T-helper 2 cell treated with Interferon-gamma antibody and Interleukin-4, amounts not matched to agents 100 ng/mL and 5 ng/mL, for 36 hours (primary cell): ENCODE results near the gene ST6GAL1. TPM values are rescaled to one million over a fixed set of nuclear protein-coding genes. Genes with fewer than 3 reads are reported as not detected.
"Not testable (repeated sequence)": the region's sequence is repeated elsewhere in the genome, so short reads cannot be mapped to it uniquely, and the experiment has no call there.

ENCODE experiments used
- intact Hi-C: fragments of 100-400 bp; cut with micrococcal nuclease; formaldehyde crosslinking; loops from one replicate; pipeline ENCODE4 v1.15.1; 2023
- total RNA-seq: library from RNA; stranded (reverse); gene quantifications from 2 replicates; pipeline ENCODE4 v1.2.3, GENCODE V29; 2022

Gene ST6GAL1
- total RNA-seq, 1 donor from 2014 or later = 113 TPM

GRCh38 chr3:187041362-187042307, 111.3 kb downstream of the ST6GAL1 start:
- intact Hi-C loops = loop anchor here (1.0 to 5.0 kb wide), 7 partner anchors 14 to 159 kb away; partner anchors contain the start of genes RPL39L and ST6GAL1

GRCh38 chr3:187042346-187042745, 112.0 kb downstream of the ST6GAL1 start:
- intact Hi-C loops = loop anchor here (5.0 kb wide), 2 partner anchors 60 to 95 kb away; partner anchors contain the start of gene RPL39L

- intact Hi-C loops = loop anchor here (5.0 kb wide), 2 partner anchors 59 to 94 kb away; partner anchors contain the start of gene RPL39L
These were observed 112.6 kb downstream of the ST6GAL1 start for GRCh38 chr3:187042874-187043458.

GRCh38 chr3:187044206-187044605, 113.9 kb downstream of the ST6GAL1 start:
- intact Hi-C loops = loop anchor here (5.0 kb wide), 2 partner anchors 58 to 93 kb away; partner anchors contain the start of gene RPL39L

- intact Hi-C loops = loop anchor here (5.0 kb wide), 2 partner anchors 57 to 92 kb away; partner anchors contain the start of gene RPL39L
These were observed 114.7 kb downstream of the ST6GAL1 start for GRCh38 chr3:187044867-187045552.

DNA sequence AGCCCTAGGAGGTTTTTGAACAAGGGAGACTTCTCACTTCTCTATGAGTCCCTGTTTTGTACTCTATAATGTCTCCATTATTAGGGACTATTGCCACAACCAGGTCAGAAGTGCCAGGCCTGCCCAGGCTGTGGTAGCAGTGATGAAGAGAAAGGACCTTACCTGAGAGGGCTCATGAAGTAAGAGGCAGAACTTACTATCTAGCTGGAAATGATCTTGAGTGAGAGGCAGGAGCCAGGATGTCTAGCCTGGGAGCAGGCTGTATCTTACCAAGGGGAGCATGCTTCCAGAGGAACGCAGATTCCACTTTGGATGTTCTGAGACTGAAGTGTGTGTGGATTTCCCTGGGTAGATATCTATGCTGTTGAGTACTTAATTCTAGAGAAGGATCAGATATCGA, 115.7 kb downstream of the ST6GAL1 start:
- intact Hi-C loops = no loop called here

GRCh38 chr3:187049462-187050101, 119.3 kb downstream of the ST6GAL1 start:
- intact Hi-C loops = no loop called here

DNA sequence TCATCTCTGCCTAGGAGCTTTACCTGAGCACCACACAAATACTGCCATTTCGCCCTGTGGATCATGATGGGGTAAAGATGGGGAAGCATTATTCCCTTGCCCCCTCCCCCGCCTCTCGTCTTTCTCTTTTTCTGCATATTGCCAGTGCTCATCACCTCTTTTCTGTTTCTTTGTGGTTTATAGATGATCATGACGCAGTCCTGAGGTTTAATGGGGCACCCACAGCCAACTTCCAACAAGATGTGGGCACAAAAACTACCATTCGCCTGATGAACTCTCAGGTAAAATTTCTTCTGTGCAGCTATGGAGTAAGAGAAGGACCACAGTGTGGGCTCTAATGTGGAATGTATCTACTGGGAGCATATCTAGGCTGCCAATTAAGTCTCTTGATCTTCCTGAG, 120.7 kb downstream of the ST6GAL1 start:
- intact Hi-C loops = no loop called here

GRCh38 chr3:187051724-187052366, 121.5 kb downstream of the ST6GAL1 start:
- intact Hi-C loops = no loop called here

DNA sequence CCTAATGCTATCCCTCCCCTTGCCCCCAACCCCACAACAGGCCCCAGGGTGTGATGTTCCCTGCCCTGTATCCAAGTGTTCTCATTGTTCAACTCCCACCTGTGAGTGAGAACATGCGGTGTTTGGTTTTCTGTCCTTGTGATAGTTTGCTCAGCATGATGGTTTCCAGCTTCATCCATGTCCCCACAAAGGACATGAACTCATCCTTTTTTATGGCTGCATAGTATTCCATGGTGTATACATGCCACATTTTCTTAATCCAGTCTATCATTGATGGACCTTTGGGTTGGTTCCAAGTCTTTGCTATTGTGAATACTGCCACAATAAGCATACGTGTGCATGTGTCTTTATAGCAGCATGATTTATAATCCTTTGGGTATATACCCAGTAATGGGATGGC, 122.1 kb downstream of the ST6GAL1 start:
- intact Hi-C loops = not testable (repeated sequence)

- intact Hi-C loops = not testable (repeated sequence)
These were observed 124.1 kb downstream of the ST6GAL1 start for GRCh38 chr3:187054433-187054832.

DNA sequence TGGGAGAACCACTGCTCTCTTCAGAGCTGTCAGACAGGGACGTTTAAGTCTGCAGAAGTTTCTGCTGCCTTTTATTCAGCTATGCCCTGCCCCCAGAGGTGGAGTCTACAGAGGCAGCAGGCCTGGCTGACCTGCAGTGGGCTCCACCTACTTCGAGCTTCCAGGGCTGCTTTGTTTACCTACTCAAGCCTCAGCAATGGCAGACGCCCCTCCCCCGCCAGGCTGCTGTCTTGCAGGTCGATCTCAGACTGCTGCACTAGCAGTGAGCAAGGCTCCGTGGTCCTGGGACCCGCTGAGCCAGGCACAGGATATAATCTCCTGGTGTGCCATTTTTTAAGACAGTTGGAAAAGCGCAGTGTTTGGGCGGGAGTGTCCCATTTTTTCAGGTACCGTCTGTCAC, 127.5 kb downstream of the ST6GAL1 start:
- intact Hi-C loops = not testable (repeated sequence)

DNA sequence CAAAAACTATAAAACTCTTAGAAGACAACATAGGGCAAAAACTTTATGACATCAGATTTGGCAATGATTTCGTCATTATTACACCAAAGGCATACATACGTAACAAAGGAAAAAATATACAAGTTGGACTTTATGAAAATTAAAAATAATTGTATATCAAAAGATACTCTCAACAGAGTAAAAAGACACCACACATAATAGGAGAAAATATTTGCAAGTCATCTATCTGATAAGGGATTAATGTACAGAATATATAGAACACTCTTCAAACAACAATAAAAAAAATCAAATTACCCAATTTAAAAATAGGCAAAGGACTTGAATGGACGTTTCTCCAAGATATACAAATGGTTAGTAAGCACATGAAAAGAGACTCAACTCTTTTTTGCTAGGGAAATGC, 131.4 kb downstream of the ST6GAL1 start:
- intact Hi-C loops = loop anchor here (5.0 kb wide), 2 partner anchors 34 to 129 kb away; partner anchors contain the start of gene ST6GAL1

DNA sequence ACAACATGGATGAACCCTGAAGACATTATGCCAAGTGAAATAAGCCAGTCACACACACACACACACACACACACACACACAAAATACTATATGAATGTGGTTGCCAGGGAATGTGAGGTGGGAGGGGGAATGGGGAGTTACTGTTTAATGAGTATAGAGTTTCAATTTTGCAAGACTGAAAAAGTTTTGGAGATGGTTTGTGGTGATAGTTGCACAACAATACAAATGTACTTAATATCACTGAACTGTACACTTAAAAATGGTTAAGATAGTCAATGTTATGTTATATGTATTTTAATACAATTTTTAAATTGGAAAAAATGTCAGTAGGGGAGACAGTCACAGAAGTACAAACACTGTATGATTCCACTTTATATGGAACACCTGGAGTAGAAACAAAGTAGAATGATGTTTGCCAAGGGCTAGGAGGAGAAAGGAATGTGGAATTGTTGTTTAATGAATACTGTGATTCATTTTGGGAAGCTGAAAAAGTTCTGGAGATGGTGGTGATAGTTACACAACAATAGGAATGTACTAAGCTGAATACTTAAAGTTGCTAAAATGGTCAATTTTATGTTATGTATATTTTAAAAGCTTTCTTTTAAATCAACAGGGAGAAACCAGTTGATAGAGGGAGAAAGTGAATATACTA, 132.3 kb downstream of the ST6GAL1 start:
- intact Hi-C loops = loop anchor here (1.0 to 5.0 kb wide), 3 partner anchors 21 to 130 kb away; partner anchors contain the start of gene ST6GAL1

DNA sequence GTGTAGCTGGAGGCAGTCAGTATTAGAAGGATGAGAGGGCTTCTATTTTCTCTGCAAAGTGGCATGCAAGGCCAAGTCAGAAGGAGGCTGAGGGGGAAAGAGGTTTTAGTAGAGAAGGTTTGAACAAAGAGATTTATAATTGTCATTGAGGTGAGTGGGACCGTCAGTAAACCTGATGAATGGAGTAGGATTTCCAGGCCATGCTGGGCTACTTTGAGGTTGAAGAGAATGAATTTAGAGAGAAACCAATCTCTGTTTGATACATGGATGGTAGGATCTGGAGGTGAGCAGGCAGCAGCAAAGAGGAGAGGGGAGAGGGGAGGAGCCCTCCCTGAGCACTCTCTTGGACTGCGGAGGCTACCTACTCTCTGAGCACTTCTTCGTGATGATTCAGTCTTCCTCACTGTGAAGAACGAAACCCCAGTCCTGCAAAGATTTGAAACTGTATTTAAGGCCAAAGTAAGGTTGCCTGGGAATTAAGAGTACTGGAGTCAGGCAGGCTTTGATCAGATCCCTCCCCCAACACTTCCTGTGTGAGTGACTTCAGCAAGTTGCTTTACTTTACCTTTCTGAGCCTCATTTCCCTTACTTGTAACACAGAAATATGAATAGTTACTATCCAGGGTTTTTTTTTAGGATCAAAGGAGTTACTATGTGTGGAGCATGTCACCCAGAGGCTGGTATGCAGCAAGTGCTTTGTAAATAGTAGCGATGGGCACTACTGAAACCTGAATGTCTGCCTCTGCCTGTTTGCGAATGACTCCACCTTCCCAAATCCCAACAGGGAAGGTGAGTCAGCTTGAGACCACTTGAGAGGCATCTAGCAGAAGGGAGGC, 133.2 kb downstream of the ST6GAL1 start:
- intact Hi-C loops = loop anchor here (1.0 to 5.0 kb wide), 3 partner anchors 22 to 131 kb away; partner anchors contain the start of gene ST6GAL1

DNA sequence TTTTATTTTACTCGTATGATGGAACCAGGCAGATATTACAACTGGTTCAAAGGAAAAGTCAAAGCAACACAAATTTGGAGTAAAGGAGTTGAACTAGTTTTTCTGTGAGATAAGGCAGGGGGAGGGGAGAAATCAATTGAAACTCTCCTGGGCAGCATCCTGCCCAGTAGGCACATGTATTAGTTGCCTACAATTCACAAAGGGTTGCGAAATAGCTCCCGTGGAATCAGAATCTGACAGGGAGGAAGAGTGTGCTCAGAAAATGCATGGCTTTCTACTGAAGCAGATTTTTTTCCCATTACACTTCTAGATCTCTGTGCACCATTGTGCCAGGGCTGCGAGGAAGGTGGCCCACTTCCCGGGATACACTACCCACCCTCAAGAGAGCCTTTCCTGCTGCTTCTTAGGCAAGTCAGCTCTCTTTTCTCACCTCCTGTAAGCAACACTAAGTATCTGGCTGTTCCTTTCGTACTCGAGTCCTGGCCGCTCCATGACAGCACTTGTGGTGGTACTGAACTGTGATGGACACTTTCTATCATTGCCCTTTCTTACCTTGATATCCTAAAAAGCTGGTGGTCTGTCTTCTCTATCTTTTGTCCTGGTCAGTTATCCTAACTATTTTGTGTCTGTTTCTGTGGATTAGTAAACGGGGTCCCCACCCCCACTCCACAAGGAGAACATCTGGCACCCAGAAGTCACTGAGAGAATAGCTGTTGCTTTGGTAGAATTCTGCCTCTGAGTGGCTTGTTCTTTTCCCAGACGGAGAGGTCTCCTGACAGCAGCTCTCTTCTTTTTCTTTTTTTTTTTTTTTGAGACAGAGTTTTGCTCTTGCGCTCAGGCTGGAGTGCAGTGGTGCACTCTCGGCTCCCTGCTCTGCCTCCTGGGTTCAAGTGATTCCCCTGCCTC, 134.1 kb downstream of the ST6GAL1 start:
- intact Hi-C loops = loop anchor here (5.0 kb wide), 2 partner anchors 37 to 132 kb away; partner anchors contain the start of gene ST6GAL1

GRCh38 chr3:187066228-187066995, 136.1 kb downstream of the ST6GAL1 start:
- intact Hi-C loops = no loop called here
